NB4 (cell line): ENCODE measurements around the gene OR52N1.

ENCODE experiments used
- CTCF ChIP-seq: IDR thresholded peaks from one replicate; pipeline ENCODE4 v1.5.1; 2012; ENCODE audit warnings: low read depth, low read length
- MAX ChIP-seq: IDR thresholded peaks from 2 replicates; pipeline ENCODE4 v1.6.1; 2011; ENCODE audit warnings: low read depth, low read length
- MYC ChIP-seq: IDR thresholded peaks from 2 replicates; pipeline ENCODE4 v1.6.1; 2011; ENCODE audit warnings: low read depth, low read length
- POLR2A ChIP-seq: IDR thresholded peaks from 2 replicates; pipeline ENCODE4 v1.6.1; 2011; ENCODE audit warnings: mild to moderate bottlenecking; ENCODE audit not compliant: insufficient read length; ENCODE audit errors: extremely low read depth

DNA sequence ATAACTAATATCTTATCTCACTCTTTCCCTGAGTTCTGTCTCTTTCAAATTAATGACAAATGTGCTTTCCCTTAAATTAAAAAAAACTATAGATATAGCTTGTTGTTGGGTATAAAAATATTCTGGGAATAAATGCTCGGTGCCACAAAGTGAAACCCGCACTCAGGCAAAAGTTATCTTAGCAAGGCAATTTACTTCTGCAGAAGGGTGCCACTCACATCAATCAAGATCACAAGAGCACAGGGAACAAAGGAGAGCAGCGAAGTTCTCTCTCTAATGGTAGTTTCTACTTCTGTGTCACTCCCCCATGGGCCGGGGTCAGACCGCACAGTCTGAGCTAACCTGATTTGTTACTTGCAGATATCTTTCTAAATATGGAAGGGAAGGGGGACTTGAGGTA lies 12.9 kb upstream of the OR52N1 start:
- TF ChIP-seq CTCF: no peak
- no peak for TF ChIP-seq POLR2A
- no peak for TF ChIP-seq MYC
- TF ChIP-seq MAX: no peak
